GM10266 (cell line): ENCODE results near the gene CENATAC.
"Not testable (repeated sequence)": the region's sequence is repeated elsewhere in the genome, so short reads cannot be mapped to it uniquely, and the experiment has no call there.

Source experiments
- DNase-seq: peaks from one replicate; pipeline ENCODE4 v3.0.0; 2012; ENCODE audit errors: extremely low spot score
- TF ChIP-seq, protein P1 (sequence below): IDR thresholded peaks from 2 replicates; pipeline ENCODE4 v1.5.1; 2012; ENCODE audit warnings: mild to moderate bottlenecking, low read depth; ENCODE audit not compliant: control insufficient read depth, insufficient read depth; ENCODE audit errors: missing control alignments

CENATAC gene, protein sequence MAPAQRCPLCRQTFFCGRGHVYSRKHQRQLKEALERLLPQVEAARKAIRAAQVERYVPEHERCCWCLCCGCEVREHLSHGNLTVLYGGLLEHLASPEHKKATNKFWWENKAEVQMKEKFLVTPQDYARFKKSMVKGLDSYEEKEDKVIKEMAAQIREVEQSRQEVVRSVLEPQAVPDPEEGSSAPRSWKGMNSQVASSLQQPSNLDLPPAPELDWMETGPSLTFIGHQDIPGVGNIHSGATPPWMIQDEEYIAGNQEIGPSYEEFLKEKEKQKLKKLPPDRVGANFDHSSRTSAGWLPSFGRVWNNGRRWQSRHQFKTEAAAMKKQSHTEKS

DNA sequence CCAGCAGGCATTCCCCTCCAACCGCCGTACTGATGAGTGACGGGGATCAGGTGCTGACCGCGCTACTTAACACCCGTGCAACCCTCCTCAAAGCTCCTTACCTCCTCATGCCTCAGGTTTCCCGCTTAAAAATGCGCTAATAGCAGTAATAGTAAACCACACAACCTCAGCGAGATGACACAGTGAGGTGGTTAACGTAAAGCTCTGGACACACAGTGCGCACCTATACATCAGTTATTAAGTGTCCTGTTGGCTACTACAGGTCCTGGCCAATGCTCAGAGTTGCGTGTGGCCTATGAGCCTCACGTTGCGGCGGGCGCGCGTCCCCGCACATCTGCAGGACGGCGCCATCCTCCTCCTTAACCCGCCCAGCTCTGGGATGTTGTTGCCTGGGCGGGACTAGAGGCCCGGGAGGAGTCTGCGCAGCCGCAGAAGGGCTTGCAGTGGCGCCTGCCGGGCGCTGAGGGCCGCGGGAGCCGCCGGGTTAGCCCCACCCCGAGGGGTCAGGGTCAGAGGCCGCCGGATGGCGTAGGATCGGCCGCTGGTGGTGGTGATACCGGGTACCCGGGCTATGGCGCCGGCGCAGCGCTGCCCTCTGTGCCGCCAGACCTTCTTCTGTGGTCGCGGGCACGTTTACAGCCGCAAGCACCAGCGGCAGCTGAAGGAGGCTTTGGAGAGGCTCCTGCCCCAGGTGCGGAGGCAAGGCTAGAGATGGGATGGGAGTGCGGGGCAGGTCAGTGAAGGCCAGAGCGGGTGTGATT is at the start of gene CENATAC:
CENATAC (plus strand) TSS at position 512 of the 761 bp plus-strand sequence; CDS start at position 572, 60 bp downstream.
- DNase-seq: peak; percentile 99
- TF ChIP-seq, protein P1, sequence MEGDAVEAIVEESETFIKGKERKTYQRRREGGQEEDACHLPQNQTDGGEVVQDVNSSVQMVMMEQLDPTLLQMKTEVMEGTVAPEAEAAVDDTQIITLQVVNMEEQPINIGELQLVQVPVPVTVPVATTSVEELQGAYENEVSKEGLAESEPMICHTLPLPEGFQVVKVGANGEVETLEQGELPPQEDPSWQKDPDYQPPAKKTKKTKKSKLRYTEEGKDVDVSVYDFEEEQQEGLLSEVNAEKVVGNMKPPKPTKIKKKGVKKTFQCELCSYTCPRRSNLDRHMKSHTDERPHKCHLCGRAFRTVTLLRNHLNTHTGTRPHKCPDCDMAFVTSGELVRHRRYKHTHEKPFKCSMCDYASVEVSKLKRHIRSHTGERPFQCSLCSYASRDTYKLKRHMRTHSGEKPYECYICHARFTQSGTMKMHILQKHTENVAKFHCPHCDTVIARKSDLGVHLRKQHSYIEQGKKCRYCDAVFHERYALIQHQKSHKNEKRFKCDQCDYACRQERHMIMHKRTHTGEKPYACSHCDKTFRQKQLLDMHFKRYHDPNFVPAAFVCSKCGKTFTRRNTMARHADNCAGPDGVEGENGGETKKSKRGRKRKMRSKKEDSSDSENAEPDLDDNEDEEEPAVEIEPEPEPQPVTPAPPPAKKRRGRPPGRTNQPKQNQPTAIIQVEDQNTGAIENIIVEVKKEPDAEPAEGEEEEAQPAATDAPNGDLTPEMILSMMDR: no peak

DNA sequence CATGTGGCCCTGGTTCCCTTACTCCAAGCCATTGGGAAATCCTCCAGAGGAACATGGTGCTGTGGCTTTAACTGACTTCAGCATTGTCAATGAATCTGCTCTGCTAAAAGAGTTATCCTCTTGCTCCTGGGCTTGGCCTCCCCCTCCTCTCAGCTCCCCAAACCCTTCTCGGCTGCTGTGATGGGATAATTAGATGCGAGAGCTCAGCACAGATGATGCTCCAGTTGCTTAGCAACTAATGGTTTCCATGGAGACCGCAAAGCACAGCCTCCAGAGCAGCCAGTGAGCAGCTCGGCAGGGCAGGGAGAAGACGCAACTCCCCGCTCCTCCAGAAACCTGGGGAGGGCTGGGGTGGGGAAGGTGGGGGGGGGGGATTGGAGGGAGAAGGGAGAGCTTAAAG is 44.7 kb upstream of the CENATAC start:
- no peak for DNase-seq

DNA sequence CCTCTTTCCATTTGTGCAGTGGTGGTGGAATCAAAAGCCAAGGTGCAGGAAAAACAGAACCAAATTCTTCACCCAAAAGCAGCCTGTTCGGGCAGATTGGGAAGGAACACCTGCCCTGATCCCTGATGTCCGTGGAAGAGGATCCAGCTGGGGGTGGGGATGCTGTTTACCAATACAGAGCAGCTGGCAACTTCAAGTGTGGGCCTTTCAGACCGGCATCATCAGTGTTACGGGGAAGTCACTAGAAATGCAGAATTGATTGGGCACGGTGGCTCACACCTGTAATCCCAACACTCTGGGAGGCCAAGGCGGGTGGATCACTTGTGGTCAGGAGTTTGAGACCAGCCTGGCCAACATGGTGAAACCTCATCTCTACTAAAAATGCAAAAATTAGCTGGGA is 44.0 kb upstream of the CENATAC start:
- not testable (repeated sequence) for DNase-seq

More for the DNA sequence above, 44.7 kb upstream of the CENATAC start:
- TF ChIP-seq, protein P1: no peak

DNA sequence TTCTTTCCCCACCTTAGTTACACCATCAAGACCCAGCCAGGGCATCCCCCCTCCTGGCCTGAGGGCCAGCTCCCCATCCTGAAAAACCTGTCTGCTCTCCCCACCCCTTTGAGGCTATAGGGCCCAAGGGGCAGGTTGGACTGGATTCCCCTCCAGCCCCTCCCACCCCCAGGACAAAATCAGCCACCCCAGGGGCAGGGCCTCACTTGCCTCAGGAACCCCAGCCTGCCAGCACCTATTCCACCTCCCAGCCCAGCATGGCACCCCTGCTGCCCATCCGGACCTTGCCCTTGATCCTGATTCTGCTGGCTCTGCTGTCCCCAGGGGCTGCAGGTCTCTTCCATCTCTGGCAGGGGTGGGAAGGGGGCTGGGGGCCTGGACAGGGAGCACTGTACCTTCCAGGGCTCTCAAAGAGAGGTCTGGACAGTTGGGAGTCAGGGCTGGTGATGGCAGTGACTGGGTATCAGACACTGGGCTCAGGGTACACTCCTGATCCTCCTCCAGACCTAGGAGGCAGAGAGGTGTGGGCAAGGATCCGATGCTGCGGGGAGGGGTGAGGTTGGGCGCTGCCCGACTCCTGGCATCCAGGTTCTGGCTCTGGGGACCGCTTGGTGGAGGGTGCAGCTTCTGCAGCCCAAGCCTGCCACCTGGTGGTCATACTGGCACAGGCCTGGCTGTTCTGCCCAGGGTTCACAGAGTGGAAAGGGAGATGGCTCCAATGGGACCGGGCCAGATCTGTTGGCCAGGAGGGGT is 41.7 kb upstream of the CENATAC start, which contains the start of gene UPK2:
UPK2 (plus strand) TSS at position 205 of the 753 bp plus-strand sequence; CDS start at position 258, 53 bp downstream.
- peak; percentile 89 for DNase-seq
- TF ChIP-seq, protein P1: peak; percentile 95

DNA sequence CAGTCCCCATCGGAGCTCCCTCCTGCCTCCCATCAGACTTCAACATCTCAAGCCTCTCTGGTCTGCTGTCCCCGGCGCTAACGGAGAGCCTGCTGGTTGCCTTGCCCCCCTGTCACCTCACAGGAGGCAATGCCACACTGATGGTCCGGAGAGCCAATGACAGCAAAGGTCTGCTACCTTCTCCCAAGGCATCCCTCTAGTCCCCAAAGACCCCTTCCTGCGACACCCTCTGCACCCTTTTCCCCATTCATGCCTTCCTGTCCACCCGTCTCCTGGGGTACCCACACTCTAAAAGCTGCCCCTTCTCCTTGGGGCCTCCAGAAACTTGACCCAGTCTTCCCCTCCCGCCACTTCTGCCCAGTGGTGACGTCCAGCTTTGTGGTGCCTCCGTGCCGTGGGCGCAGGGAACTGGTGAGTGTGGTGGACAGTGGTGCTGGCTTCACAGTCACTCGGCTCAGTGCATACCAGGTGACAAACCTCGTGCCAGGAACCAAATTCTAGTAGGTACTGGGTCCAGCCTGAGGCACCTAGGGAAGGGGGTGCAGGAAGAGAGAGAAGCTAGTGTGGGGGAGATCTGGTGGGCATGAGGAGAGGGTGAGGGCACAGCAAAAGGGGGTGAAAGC is 41.0 kb upstream of the CENATAC start:
- DNase-seq: no peak
- TF ChIP-seq, protein P1: no peak

DNA sequence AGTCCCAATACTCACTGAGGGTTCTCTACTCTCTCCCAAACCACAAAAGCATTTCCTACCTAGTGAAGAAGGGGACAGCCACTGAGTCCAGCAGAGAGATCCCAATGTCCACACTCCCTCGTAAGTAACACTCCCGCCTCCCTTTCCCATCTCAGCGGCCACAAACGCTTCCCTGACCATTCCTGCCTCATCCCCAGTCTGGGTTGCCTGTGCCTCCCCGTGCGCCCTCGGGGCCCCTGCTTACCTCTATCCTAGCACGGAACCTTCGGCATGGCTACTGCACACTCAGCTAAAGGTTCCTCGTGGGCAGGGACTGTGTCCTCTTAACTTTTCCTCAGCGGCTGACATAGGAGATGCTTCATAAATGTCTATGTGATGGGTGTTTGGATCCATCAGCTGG is 40.4 kb upstream of the CENATAC start:
- no peak for DNase-seq
- TF ChIP-seq, protein P1: no peak

DNA sequence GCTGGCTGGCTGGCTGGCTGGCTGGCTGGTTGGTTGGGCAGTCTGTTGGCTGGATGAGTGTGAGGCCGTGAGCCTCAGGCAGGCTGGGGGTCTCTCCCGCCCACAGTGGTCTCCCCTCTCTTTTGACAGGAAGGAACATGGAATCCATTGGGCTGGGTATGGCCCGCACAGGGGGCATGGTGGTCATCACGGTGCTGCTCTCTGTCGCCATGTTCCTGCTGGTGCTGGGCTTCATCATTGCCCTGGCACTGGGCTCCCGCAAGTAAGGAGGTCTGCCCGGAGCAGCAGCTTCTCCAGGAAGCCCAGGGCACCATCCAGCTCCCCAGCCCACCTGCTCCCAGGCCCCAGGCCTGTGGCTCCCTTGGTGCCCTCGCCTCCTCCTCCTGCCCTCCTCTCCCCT is 40.0 kb upstream of the CENATAC start:
- no peak for DNase-seq
- TF ChIP-seq, protein P1: no peak
